Measurements from ENCODE around the gene DAB2IP.
"Not testable (repeated sequence)": the region's sequence is repeated elsewhere in the genome, so short reads cannot be mapped to it uniquely, and the experiment has no call there.

DAB2IP gene

GRCh38 chr9:121738968-121739367 is 87.5 kb downstream of the DAB2IP start:
- no peak overlapping the region for H3K4me3 Mint-ChIP-seq
- CTCF ChIA-PET: interaction anchor here (0.9 kb wide), 1 partner anchor 43 kb away, joined by 3 read pairs; no protein-coding TSS in a partner anchor

DNA sequence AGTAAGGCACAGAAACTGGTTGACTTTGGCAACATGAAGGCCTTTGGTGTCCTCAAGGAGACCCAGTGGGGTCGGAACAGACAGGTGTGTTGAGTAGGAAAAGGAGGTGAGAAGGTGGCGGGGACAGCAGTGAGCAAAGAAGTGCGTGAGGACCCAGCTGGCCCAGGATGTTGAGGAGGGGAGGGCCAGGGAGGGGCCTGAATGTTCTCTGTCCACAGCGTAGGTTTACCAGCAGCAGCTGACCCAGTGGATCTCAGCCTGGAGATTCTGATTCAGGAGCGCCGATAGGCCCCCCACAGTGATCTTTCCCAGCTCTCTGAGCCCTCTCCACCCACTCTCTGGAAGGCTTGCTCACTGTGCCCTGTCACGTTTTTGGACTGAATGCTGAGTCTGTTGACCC is 88.5 kb downstream of the DAB2IP start:
- no peak overlapping the region for H3K27ac Mint-ChIP-seq
- peaks cover 72% of the 10 kb centered on the region for H3K27me3 Mint-ChIP-seq
- CTCF ChIA-PET: no interaction called here
- no peaks in the 10 kb centered on the region for H3K36me3 Mint-ChIP-seq
- H3K4me1 Mint-ChIP-seq: peaks cover 6% of the 10 kb centered on the region
- no peaks in the 10 kb centered on the region for H3K9me3 Mint-ChIP-seq
- no peak for DNase-seq
- no peak overlapping the region for H3K4me3 Mint-ChIP-seq

More at GRCh38 chr9:121738968-121739367, 87.5 kb downstream of the DAB2IP start:
- peaks cover 82% of the 10 kb centered on the region for H3K27me3 Mint-ChIP-seq
- no peaks in the 10 kb centered on the region for H3K36me3 Mint-ChIP-seq
- H3K9me3 Mint-ChIP-seq: no peaks in the 10 kb centered on the region
- H3K4me1 Mint-ChIP-seq: peaks cover 6% of the 10 kb centered on the region
- no peak overlapping the region for H3K27ac Mint-ChIP-seq
- DNase-seq: no peak

- Mint-ChIP-seq H3K27me3 (peaks cover 71% of the 10 kb centered on the region), H3K4me1 (peaks cover 9% of the 10 kb centered on the region), H3K36me3 (no peaks in the 10 kb centered on the region), H3K9me3 (no peaks in the 10 kb centered on the region), H3K4me3 (no peak overlapping the region), H3K27ac (no peak overlapping the region)
- DNase-seq: no peak
- CTCF ChIA-PET: interaction anchor here (0.8 to 1.4 kb wide), 3 partner anchors 8 to 57 kb away, joined by 3 to 6 read pairs (median 3); no protein-coding TSS in a partner anchor
Measured at GRCh38 chr9:121741228-121741918, 89.9 kb downstream of the DAB2IP start.

GRCh38 chr9:121741919-121742283 is 90.5 kb downstream of the DAB2IP start:
- H3K4me3 Mint-ChIP-seq, DNase-seq, H3K4me1 Mint-ChIP-seq, H3K27ac Mint-ChIP-seq, H3K9me3 Mint-ChIP-seq, H3K36me3 Mint-ChIP-seq: not testable (repeated sequence)
- CTCF ChIA-PET: interaction anchor here (0.8 to 1.4 kb wide), 3 partner anchors 9 to 57 kb away, joined by 3 to 6 read pairs (median 3); no protein-coding TSS in a partner anchor
- peaks cover 66% of the 10 kb centered on the region for H3K27me3 Mint-ChIP-seq

DNA sequence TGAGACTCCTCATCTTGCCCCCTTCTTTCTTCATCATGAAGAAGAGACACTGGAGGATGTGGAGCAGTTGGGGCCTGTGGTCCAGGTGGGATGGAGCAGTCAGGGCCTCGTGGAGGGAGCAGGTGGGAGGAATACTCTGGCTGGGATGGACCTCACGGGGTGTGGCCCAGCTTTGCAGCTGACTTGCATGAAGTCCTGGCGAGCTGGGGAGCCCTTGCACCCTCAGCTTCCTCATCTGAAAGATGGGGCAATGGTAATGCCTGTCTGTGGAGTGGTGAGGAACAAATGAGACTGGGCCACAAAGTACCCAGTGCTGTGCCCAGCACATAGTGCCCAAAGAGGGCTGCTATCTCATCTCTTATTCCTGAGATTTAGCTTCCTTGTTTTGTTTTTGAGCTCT is 91.5 kb downstream of the DAB2IP start:
- CTCF ChIA-PET: interaction anchor here (0.9 to 1.1 kb wide), 2 partner anchors 17 to 248 kb away, joined by 3 read pairs; no protein-coding TSS in a partner anchor
- H3K4me3 Mint-ChIP-seq: no peak overlapping the region
- H3K27ac Mint-ChIP-seq: no peak overlapping the region

DNA sequence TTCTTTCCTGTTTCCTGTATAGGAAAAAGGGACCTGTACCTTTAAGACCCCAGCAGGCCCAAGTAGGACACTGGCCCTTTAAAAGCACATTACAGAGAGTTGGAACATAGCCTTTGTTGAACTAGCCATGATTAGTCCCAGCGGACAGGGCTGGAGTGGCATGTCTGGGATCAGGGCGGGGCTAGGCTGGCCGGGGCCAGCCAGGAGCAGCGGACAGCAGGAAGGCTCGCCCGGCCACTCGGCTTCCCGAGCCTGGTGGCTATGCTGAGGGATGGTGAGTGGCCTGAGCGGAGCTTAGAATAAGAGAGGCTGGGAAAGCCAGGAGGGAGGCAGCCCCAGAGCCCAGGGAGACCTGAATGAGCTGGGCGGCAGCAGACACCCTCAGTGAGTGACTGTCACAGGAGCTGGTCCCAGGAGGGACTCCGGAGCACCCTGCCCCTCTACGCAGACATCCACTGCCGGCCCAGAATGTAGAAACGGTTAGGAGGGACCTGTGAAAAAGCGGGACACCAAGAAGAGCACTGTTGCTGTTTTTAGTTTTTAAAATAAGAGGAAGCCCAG is 92.1 kb downstream of the DAB2IP start:
- DNase-seq: no peak
- Mint-ChIP-seq H3K4me3 (no peak overlapping the region), H3K27ac (no peak overlapping the region), H3K4me1 (peaks cover 21% of the 10 kb centered on the region), H3K27me3 (peaks cover 50% of the 10 kb centered on the region), H3K9me3 (no peaks in the 10 kb centered on the region), H3K36me3 (no peaks in the 10 kb centered on the region)
- CTCF ChIA-PET: interaction anchor here (0.9 to 2.3 kb wide), 4 partner anchors 11 to 254 kb away, joined by 3 to 6 read pairs (median 4); no protein-coding TSS in a partner anchor

More for the DNA sequence above, 91.5 kb downstream of the DAB2IP start:
- Mint-ChIP-seq H3K27me3 (peaks cover 56% of the 10 kb centered on the region), H3K36me3 (no peaks in the 10 kb centered on the region), H3K4me1 (peaks cover 15% of the 10 kb centered on the region), H3K9me3 (no peaks in the 10 kb centered on the region)
- DNase-seq: no peak

DNA sequence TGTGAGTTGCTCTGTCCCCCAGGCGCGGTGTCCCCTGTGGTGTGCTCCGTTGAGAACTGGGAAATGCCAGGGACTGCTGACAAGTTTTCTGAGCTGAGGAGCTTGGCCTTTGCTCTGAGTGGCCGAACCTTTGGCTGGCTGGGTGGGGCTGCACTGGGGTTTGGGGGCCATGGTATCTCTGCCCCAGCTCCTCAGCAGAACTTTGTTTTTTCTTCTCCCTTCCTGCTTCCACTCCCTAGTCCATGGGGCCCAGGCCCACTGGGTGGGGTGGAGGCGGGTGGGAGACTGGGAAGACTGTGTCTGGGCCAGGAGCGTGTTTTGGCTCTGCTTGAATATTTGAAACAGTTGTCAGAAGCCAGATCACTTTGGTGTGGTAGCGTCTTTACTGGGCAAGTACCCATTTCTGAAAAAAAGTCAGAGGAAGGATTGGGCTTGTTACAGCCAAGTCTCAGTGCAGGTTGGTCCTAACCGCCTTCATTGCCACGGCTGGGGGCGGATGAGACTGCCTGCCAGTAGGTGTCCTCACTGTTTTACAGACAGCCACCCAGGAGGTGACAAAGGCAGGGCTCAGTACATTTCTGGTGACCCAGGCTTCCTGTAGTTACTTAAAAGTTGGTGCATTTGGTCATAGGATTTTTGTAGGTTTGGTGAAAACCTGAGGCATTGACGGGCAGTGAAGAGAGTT is 92.7 kb downstream of the DAB2IP start:
- H3K4me1 Mint-ChIP-seq: peaks cover 23% of the 10 kb centered on the region
- H3K36me3 Mint-ChIP-seq: no peaks in the 10 kb centered on the region
- DNase-seq: peak; percentile 77
- H3K9me3 Mint-ChIP-seq: no peaks in the 10 kb centered on the region
- H3K4me3 Mint-ChIP-seq: no peak overlapping the region
- CTCF ChIA-PET: interaction anchor here (0.9 to 2.3 kb wide), 6 partner anchors 10 to 253 kb away, joined by 3 to 6 read pairs (median 4); no protein-coding TSS in a partner anchor
- peaks cover 44% of the 10 kb centered on the region for H3K27me3 Mint-ChIP-seq
- no peak overlapping the region for H3K27ac Mint-ChIP-seq

- H3K4me1 Mint-ChIP-seq: peaks cover 23% of the 10 kb centered on the region
- no peak overlapping the region for H3K4me3 Mint-ChIP-seq
- peaks cover 37% of the 10 kb centered on the region for H3K27me3 Mint-ChIP-seq
- DNase-seq: no peak
- no peak overlapping the region for H3K27ac Mint-ChIP-seq
- CTCF ChIA-PET: interaction anchor here (0.9 to 2.3 kb wide), 6 partner anchors 9 to 252 kb away, joined by 3 to 6 read pairs (median 4); no protein-coding TSS in a partner anchor
- no peaks in the 10 kb centered on the region for H3K9me3 Mint-ChIP-seq
- no peaks in the 10 kb centered on the region for H3K36me3 Mint-ChIP-seq
Measured at GRCh38 chr9:121744687-121745395, 93.4 kb downstream of the DAB2IP start.

DNA sequence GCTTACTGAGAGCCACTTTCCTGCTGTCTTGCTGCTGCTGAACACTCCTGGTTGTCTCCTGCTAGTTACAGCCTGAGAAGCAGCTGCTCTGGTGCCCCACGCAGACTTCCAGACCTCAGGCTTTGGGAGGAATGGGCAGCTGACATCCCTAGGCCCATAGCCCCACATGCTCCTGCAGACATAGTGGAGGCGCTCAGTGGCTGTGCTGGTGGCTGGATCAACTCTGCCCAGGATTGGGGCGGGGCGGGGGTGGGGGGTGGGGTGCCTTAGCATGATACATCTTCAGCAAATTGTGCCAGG is 93.9 kb downstream of the DAB2IP start:
- no peak overlapping the region for H3K27ac Mint-ChIP-seq
- H3K36me3 Mint-ChIP-seq: no peaks in the 10 kb centered on the region
- H3K4me3 Mint-ChIP-seq: no peak overlapping the region
- CTCF ChIA-PET: interaction anchor here (0.9 to 2.3 kb wide), 6 partner anchors 9 to 252 kb away, joined by 3 to 6 read pairs (median 4); no protein-coding TSS in a partner anchor
- no peaks in the 10 kb centered on the region for H3K9me3 Mint-ChIP-seq
- no peak for DNase-seq
- H3K27me3 Mint-ChIP-seq: peaks cover 32% of the 10 kb centered on the region
- peaks cover 23% of the 10 kb centered on the region for H3K4me1 Mint-ChIP-seq

GRCh38 chr9:121746411-121746810 is 95.0 kb downstream of the DAB2IP start:
- Mint-ChIP-seq H3K4me3 (no peak overlapping the region), H3K27me3 (peaks cover 24% of the 10 kb centered on the region), H3K36me3 (no peaks in the 10 kb centered on the region), H3K9me3 (no peaks in the 10 kb centered on the region), H3K4me1 (peaks cover 23% of the 10 kb centered on the region), H3K27ac (no peak overlapping the region)
- CTCF ChIA-PET: interaction anchor here (1.2 to 1.7 kb wide), 3 partner anchors 11 to 246 kb away, joined by 4 to 5 read pairs (median 4); no protein-coding TSS in a partner anchor
- no peak for DNase-seq

GRCh38 chr9:121746866-121747265 is 95.4 kb downstream of the DAB2IP start:
- peaks cover 23% of the 10 kb centered on the region for H3K4me1 Mint-ChIP-seq
- CTCF ChIA-PET: interaction anchor here (0.6 to 1.6 kb wide), 3 partner anchors 38 to 245 kb away, joined by 3 to 4 read pairs (median 4); no protein-coding TSS in a partner anchor
- no peak overlapping the region for H3K27ac Mint-ChIP-seq
- no peaks in the 10 kb centered on the region for H3K36me3 Mint-ChIP-seq
- DNase-seq: no peak
- no peak overlapping the region for H3K4me3 Mint-ChIP-seq
- peaks cover 24% of the 10 kb centered on the region for H3K27me3 Mint-ChIP-seq
- no peaks in the 10 kb centered on the region for H3K9me3 Mint-ChIP-seq

DNA sequence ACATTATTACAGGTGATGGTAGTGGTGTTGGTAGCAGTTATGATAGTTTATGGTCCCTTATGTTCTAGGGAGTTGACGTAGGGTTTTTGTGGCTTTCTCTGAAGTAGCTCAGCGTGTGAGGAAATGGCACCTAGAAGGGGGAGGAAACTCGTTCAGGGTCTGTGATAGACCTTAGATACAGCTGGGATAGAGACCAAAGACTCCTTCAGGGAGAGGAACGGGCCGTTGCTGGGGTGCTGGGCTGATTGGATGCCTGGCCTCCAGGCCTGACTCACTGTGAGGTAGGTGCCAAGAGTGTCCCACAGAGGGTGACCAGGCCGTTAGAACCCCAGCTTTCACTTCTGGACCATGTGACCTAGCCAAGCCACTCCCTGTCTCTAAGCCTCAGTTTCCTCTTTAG is 96.6 kb downstream of the DAB2IP start:
- H3K27ac Mint-ChIP-seq: peak overlapping the region; percentile 9
- H3K4me3 Mint-ChIP-seq: no peak overlapping the region
- H3K4me1 Mint-ChIP-seq: peaks cover 23% of the 10 kb centered on the region
- peaks cover 17% of the 10 kb centered on the region for H3K27me3 Mint-ChIP-seq
- no peaks in the 10 kb centered on the region for H3K9me3 Mint-ChIP-seq
- no peaks in the 10 kb centered on the region for H3K36me3 Mint-ChIP-seq
- CTCF ChIA-PET: interaction anchor here (1.4 kb wide), 1 partner anchor 61 kb away, joined by 5 read pairs; no protein-coding TSS in a partner anchor
- peak; percentile 42 for DNase-seq

DNA sequence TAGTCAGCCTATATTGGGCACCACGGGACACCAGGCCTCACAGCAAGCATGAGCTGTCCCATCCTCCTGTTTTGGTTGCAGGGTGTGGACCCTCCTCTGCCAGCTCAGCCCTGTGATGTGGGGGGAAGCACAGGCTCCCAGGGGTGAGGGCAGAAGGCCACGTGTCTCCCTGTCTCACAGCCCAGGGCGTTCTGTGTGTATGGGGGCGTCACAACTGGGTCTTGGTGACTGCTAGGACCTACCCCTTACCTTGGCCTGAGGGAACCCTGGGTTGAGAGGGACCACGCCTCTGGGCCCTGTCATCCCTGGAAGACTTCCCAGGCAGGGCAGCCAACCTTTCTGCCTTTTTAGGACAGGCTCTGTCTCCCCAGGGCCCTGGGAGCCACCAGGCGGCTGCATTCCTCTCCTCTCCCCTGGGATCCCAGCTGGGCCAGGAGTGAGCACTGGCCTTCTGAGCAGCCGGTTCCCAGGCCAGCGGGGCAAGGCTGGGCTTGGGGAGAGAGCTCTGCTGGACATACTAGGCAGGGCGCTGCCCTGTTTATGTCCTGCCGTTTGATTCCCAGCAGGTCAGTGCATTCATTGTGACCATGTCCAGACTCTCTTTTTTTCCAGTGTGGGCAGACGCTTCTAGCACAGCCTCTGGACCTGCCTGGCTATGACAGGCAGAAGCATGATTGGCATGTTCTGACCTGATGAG is 97.4 kb downstream of the DAB2IP start:
- Mint-ChIP-seq H3K27me3 (peaks cover 17% of the 10 kb centered on the region), H3K27ac (no peak overlapping the region), H3K9me3 (no peaks in the 10 kb centered on the region), H3K4me3 (no peak overlapping the region), H3K4me1 (peaks cover 23% of the 10 kb centered on the region), H3K36me3 (no peaks in the 10 kb centered on the region)
- CTCF ChIA-PET: interaction anchor here (0.5 to 1.4 kb wide), 2 partner anchors 62 to 189 kb away, joined by 3 to 5 read pairs; no protein-coding TSS in a partner anchor
- no peak for DNase-seq

All from activated naive CD4-positive, alpha-beta T cell treated with anti-CD3 and anti-CD28 coated beads, Interleukin-2, amount 10 ng/mL, durations not matched to agents 7 days and 5 days (primary cell).